ENCODE data around the gene CNOT3.

CNOT3 gene

DNA sequence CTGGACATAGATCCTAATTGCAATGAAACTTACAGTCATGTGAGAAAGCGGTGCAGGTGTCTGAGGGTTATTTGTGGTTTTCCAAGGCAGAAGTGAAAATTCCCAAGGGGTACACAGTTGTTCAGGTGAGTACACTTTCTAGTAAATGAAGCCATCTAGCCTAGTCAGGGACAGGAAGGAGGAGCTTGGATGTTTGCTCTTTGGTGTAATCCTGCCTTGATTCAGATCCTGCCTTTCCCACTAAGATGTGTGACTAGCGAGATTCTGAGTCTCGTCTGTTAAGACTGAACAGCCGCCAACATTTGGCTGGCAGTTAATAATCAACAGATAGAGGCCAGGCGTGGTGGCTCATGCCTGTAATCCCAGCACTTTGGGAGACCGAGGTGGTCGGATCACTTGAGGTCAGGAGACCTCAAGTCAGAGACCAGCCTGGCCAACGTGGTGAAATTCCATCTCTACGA is 65.6 kb downstream of the CNOT3 start:
- in situ Hi-C loops (cut with HindIII; ENCODE audit: low sequenced_read_pairs): no loop called here
- TF ChIP-seq CTCF (IDR thresholded peaks at IDR 0.05; ENCODE audit: low read depth, low read length, missing control alignments): no peak
- no peak for DNase-seq (ENCODE audit: low read depth)
- no peak overlapping the region for H3K4me3 ChIP-seq (ENCODE audit: low read depth, low read length)

DNA sequence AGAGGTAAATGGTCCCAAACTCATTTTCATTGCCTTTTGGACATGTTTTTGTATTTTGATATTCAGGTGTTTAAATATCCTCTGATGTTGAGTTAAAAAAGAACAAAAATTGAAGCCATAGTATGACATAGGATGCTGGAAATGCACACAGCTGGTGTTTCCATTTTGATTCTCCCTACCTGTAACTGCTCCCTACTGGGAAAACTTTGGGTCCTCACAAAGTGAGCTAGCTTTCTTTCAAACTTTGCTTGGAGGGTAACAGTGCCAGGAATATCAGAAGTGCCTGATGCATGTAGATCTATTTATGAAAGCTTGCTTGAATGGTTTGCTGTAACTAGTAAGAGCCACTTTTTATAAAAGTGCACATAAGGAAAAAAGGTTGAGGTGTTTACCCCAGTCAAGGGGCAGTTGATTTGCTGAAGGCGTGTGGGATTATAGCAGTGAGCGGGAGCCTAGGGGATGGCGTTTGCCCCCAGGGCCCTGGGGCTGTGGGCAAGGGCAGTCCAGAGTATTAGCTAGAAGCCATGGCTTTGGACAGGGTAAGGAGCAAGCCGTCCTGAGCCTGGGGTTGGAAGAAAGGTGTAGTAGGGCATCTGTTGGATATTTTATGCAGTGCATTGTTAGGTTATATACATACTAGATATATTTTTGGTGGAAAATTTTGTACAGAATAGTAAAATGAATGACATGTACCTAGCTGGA is 67.4 kb downstream of the CNOT3 start:
- in situ Hi-C loops (cut with HindIII; ENCODE audit: low sequenced_read_pairs): no loop called here
- no peak for TF ChIP-seq CTCF (IDR thresholded peaks at IDR 0.05; ENCODE audit: low read depth, low read length, missing control alignments)
- no peak for DNase-seq (ENCODE audit: low read depth)
- H3K4me3 ChIP-seq (ENCODE audit: low read depth, low read length): no peak overlapping the region
